Neural progenitor cell (in vitro differentiated cells): ENCODE data around the gene VMP1.

ENCODE experiments used
- EZH2 ChIP-seq: fragments of 200-600 bp; sonication (generic); IDR thresholded peaks from 2 replicates; pipeline ENCODE4 v1.6.1; 2017; ENCODE audit warnings: antibody characterized with exemption, mild to moderate bottlenecking, moderate library complexity
- EZH2phosphoT487 ChIP-seq: fragments of 200-600 bp; sonication (generic); IDR thresholded peaks from 2 replicates; pipeline ENCODE4 v1.6.1; 2017; ENCODE audit warnings: antibody characterized with exemption
- TF ChIP-seq, protein P1 (sequence below): fragments of 200-600 bp; sonication (generic); IDR thresholded peaks from 2 replicates; pipeline ENCODE4 v1.5.1; 2017; ENCODE audit warnings: antibody characterized with exemption, mild to moderate bottlenecking

DNA sequence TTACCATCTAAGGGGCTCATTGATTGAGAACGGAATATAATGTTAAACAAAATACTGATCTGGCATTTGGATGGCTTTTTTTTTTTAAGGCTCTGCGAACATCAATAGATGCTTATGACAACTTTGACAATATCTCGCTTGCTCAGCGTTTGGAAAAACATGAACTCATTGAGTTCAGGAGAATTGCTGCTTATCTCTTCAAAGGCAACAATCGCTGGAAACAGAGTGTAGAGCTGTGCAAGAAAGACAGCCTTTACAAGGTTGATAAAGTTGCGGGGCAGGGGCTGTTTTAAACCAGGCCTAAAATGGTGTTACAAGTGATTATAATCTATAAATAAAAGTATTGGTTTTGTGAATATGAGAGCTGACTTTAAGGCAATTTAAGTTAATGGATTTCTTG is 22.5 kb upstream of the VMP1 start:
- TF ChIP-seq, protein P1, sequence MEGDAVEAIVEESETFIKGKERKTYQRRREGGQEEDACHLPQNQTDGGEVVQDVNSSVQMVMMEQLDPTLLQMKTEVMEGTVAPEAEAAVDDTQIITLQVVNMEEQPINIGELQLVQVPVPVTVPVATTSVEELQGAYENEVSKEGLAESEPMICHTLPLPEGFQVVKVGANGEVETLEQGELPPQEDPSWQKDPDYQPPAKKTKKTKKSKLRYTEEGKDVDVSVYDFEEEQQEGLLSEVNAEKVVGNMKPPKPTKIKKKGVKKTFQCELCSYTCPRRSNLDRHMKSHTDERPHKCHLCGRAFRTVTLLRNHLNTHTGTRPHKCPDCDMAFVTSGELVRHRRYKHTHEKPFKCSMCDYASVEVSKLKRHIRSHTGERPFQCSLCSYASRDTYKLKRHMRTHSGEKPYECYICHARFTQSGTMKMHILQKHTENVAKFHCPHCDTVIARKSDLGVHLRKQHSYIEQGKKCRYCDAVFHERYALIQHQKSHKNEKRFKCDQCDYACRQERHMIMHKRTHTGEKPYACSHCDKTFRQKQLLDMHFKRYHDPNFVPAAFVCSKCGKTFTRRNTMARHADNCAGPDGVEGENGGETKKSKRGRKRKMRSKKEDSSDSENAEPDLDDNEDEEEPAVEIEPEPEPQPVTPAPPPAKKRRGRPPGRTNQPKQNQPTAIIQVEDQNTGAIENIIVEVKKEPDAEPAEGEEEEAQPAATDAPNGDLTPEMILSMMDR = no peak
- TF ChIP-seq EZH2 = no peak
- no peak for TF ChIP-seq EZH2phosphoT487
